Mesothelial cell of epicardium (in vitro differentiated cells): ENCODE measurements around the gene RIBC2. TPM values are rescaled to one million over a fixed set of nuclear protein-coding genes. Genes with fewer than 3 reads are reported as not detected.

Source experiments
- DNase-seq, 2 experiments: peaks; one replicate each; pipeline ENCODE4 v3.0.0; 2021; ENCODE audit warnings: low spot score in 2 of 2; ENCODE audit not compliant: unreplicated experiment in 2 of 2
- H3K27ac Mint-ChIP-seq: 2 replicates; pipeline ENCODE4 v1.8.0; 2021; ENCODE audit warnings: mixed read lengths
- H3K27me3 Mint-ChIP-seq: 2 replicates; pipeline ENCODE4 v1.8.0; 2021; ENCODE audit warnings: low read depth, mixed read lengths
- H3K36me3 Mint-ChIP-seq: 2 replicates; pipeline ENCODE4 v1.8.0; 2021; ENCODE audit warnings: mixed read lengths
- H3K4me1 Mint-ChIP-seq: 2 replicates; pipeline ENCODE4 v1.8.0; 2021; ENCODE audit warnings: mixed read lengths
- H3K4me3 Mint-ChIP-seq: 2 replicates; pipeline ENCODE4 v1.8.0; 2021; ENCODE audit warnings: mild to moderate bottlenecking, moderate library complexity, mixed read lengths
- H3K9me3 Mint-ChIP-seq: 2 replicates; pipeline ENCODE4 v1.8.0; 2021; ENCODE audit warnings: mixed read lengths
- total RNA-seq: library from RNA; stranded (reverse); gene quantifications from 3 replicates; pipeline ENCODE4 v1.2.1, GENCODE V29; 2021
- TF ChIP-seq, protein P1 (sequence below): fragments of 200-600 bp; sonication (generic); IDR thresholded peaks from one replicate; pipeline ENCODE4 v1.5.0; 2021; ENCODE audit warnings: antibody characterized with exemption; ENCODE audit not compliant: unreplicated experiment

RIBC2 gene
- total RNA-seq, 1 donor from 2014 or later: 2.5 TPM

DNA sequence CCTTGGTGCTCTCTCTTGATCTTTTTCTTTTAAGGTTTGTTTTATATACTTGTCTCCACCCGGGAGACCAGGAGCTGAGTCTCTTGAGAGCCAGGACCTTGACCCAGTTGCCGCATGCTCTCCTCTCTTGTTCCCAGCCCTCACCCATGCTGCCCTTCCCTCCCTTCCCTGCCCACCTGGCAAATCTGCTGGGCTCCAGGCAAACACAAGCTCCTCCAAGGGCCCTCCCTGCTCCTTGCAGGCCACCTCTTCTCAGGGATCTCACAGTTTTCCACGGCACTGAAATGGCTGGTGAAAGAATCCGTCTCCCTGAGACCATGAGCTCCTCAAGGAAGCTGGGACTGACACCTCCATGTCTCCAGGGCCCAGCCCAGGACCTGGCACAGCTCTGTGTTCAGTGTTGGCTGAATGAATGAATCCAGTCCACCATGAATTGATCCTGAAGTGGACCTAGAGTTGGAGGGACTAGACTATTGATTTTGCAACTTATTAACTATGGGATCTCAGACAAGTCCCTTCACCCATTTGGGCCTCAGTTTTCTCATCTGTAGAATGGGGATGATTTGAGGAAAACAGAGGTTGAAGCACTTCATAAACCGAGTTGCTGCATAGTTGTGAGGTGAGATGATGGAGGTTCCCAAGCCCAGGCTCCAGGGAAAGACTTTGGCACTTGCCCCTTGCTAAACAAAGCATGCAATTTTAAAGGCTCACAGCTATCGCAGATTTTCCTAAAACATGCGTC is 64.0 kb downstream of the RIBC2 start:
- H3K4me1 Mint-ChIP-seq: peaks cover 19% of the 10 kb centered on the region
- H3K9me3 Mint-ChIP-seq: no peaks in the 10 kb centered on the region
- H3K27me3 Mint-ChIP-seq: no peaks in the 10 kb centered on the region
- no peak for DNase-seq
- no peak overlapping the region for H3K4me3 Mint-ChIP-seq
- no peaks in the 10 kb centered on the region for H3K36me3 Mint-ChIP-seq
- TF ChIP-seq, protein P1, sequence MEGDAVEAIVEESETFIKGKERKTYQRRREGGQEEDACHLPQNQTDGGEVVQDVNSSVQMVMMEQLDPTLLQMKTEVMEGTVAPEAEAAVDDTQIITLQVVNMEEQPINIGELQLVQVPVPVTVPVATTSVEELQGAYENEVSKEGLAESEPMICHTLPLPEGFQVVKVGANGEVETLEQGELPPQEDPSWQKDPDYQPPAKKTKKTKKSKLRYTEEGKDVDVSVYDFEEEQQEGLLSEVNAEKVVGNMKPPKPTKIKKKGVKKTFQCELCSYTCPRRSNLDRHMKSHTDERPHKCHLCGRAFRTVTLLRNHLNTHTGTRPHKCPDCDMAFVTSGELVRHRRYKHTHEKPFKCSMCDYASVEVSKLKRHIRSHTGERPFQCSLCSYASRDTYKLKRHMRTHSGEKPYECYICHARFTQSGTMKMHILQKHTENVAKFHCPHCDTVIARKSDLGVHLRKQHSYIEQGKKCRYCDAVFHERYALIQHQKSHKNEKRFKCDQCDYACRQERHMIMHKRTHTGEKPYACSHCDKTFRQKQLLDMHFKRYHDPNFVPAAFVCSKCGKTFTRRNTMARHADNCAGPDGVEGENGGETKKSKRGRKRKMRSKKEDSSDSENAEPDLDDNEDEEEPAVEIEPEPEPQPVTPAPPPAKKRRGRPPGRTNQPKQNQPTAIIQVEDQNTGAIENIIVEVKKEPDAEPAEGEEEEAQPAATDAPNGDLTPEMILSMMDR: no peak
- no peak overlapping the region for H3K27ac Mint-ChIP-seq

DNA sequence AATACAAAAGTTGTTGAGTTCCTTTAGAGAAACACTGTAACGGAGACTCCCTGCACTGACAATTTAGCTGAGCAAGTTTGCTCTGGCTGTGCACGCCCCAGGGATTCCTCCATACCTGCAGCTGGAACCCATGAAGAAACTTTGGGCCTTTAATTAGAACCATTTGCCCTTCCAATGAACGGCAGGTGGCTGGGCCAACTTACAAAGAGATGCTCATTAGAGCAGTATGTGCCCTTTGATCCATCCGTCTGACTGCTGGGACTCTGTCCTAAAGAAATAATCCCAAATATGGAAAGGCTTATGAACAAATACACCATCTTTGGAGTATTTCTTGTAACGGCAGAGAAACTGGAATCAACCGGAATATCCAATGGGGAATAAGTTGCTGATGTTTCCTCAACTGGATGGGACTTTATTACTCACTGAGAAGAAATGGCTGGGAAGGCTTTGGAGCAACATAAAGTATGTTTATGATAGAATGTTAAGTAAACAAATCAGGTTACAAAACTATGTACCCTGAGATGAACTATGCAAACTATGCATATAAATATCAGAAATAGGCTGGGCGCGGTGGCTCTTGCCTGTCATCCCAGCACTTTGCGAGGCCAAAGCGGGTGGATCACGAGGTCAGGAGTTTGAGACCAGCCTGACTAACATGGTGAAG is 64.7 kb downstream of the RIBC2 start:
- H3K27ac Mint-ChIP-seq: no peak overlapping the region
- peaks cover 19% of the 10 kb centered on the region for H3K4me1 Mint-ChIP-seq
- no peaks in the 10 kb centered on the region for H3K36me3 Mint-ChIP-seq
- DNase-seq: no peak
- no peak overlapping the region for H3K4me3 Mint-ChIP-seq
- H3K9me3 Mint-ChIP-seq: peaks cover 3% of the 10 kb centered on the region
- no peaks in the 10 kb centered on the region for H3K27me3 Mint-ChIP-seq
- TF ChIP-seq, protein P1: no peak

DNA sequence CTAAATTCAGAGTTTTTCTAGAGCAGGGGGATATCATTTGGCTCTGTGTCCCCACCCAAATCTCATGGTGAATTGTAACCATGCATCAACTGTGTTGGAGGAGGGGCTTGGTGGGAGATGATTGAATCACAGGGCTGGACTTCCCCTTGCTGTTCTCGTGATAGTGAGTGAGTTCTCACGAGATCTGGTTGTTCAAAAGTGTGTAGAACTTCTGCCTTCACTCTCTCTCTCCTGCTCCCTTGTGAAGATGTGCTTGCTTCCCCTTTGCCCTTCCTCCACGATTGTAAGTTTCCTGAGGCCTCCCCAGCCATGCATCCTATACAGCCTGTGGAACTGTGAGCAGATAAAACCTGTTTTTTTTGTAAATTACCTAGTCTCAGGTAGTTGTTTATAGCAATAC is 67.2 kb downstream of the RIBC2 start:
- no peaks in the 10 kb centered on the region for H3K27me3 Mint-ChIP-seq
- TF ChIP-seq, protein P1: no peak
- DNase-seq: no peak
- peaks cover 11% of the 10 kb centered on the region for H3K4me1 Mint-ChIP-seq
- peaks cover 9% of the 10 kb centered on the region for H3K9me3 Mint-ChIP-seq
- no peak overlapping the region for H3K4me3 Mint-ChIP-seq
- no peaks in the 10 kb centered on the region for H3K36me3 Mint-ChIP-seq
- H3K27ac Mint-ChIP-seq: no peak overlapping the region

DNA sequence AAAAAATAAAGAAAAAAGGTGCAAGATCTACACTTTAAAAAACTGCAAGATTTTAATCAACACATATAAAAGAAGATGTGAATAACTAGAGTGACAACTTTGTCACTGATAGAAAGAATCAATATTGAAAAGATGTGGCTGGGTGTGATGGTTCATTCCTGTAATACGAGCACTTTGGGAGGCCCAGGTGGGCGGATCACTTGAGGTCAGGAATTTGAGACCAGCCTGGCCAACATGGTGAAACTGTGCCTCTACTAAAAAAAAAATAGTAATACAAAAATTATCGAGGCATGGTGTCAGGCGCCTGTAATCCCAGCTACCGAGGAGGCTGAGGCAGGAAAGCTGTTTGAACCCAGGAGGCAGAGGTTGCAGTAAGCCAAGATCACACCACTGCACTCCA is 68.2 kb downstream of the RIBC2 start:
- no peak for DNase-seq
- no peaks in the 10 kb centered on the region for H3K27me3 Mint-ChIP-seq
- peaks cover 10% of the 10 kb centered on the region for H3K4me1 Mint-ChIP-seq
- no peaks in the 10 kb centered on the region for H3K36me3 Mint-ChIP-seq
- no peak overlapping the region for H3K27ac Mint-ChIP-seq
- TF ChIP-seq, protein P1: no peak
- peaks cover 13% of the 10 kb centered on the region for H3K9me3 Mint-ChIP-seq
- no peak overlapping the region for H3K4me3 Mint-ChIP-seq

Other genes with a start within 250 kb of the RIBC2 start
- 45.8 to 54.6 TPM (median 52.9 TPM) in 3 replicates for gene NUP50, start 249.8 kb upstream of the RIBC2 start, total RNA-seq
- 31.1 to 32.1 TPM (median 31.4 TPM) in 3 replicates for gene KIAA0930, start 172.8 kb upstream of the RIBC2 start, total RNA-seq
- 0.59 to 0.87 TPM (median 0.84 TPM) in 3 replicates for gene UPK3A, start 128.7 kb upstream of the RIBC2 start, total RNA-seq
- gene FAM118A, start 103.8 kb upstream of the RIBC2 start, total RNA-seq: 227 to 235 TPM (median 229 TPM) in 3 replicates
- gene SMC1B, start 94 bp upstream of the RIBC2 start, total RNA-seq: 0.07 TPM in 1 of 3 replicates, not detected in the others
- 283 to 297 TPM (median 296 TPM) in 3 replicates for gene FBLN1, start 89.2 kb downstream of the RIBC2 start, total RNA-seq